Lung microvascular endothelial cell (primary cell): ENCODE results near the gene SLC19A2. TPM values are rescaled to one million over a fixed set of nuclear protein-coding genes. Genes with fewer than 3 reads are reported as not detected.
A peak's percentile ranks its signal among the peaks of the same experiment; 100 is the strongest.

Experiments used
- DNase-seq, 2 donors: peaks; one replicate each; pipeline versions ENCODE4 v3.0.0 to v3.0.0-alpha.2; 2010; ENCODE audit warnings: low read depth in 2 of 2
- total RNA-seq: library from RNA; depleted of rRNA; stranded (reverse); fragments of >200 nt; gene quantifications from 2 replicates; pipeline ENCODE4 v1.2.1, GENCODE V29; 2014

Gene SLC19A2
- total RNA-seq, 1 donor from 2014 or later, result 2.8 TPM

- no peak for DNase-seq
These were observed 7.6 kb downstream of the SLC19A2 start for GRCh38 chr1:169478094-169478672.

- DNase-seq, result no peak
These were observed 9.8 kb downstream of the SLC19A2 start for GRCh38 chr1:169475806-169476387.

GRCh38 chr1:169474302-169474995 lies 11.3 kb downstream of the SLC19A2 start:
- DNase-seq, result no peak

- DNase-seq, result no peak
These were observed 12.4 kb downstream of the SLC19A2 start for GRCh38 chr1:169473347-169473746.

GRCh38 chr1:169472738-169473137 lies 13.0 kb downstream of the SLC19A2 start:
- DNase-seq, result no peak

- DNase-seq, result no peak
These were observed 16.8 kb downstream of the SLC19A2 start for GRCh38 chr1:169468982-169469381.

- peak; percentile 33 to 58 for DNase-seq
These were observed 19.2 kb downstream of the SLC19A2 start for GRCh38 chr1:169466259-169467230.

GRCh38 chr1:169465281-169465680 lies 20.5 kb downstream of the SLC19A2 start:
- DNase-seq, result no peak

GRCh38 chr1:169462385-169462784 lies 23.4 kb downstream of the SLC19A2 start:
- no peak for DNase-seq

GRCh38 chr1:169461390-169462000 lies 24.2 kb downstream of the SLC19A2 start:
- DNase-seq, result no peak

- peak in 1 of 2 donors; percentile 13 for DNase-seq
These were observed 25.4 kb downstream of the SLC19A2 start for GRCh38 chr1:169460191-169460833.

- no peak for DNase-seq
These were observed 28.3 kb downstream of the SLC19A2 start for GRCh38 chr1:169457443-169457842.

GRCh38 chr1:169456029-169456428 lies 29.7 kb downstream of the SLC19A2 start:
- DNase-seq, result no peak

GRCh38 chr1:169452921-169453320 lies 32.8 kb downstream of the SLC19A2 start:
- no peak for DNase-seq

GRCh38 chr1:169451218-169451824 lies 34.4 kb downstream of the SLC19A2 start:
- no peak for DNase-seq

GRCh38 chr1:169443923-169444322 lies 41.8 kb downstream of the SLC19A2 start:
- DNase-seq, result no peak

GRCh38 chr1:169427081-169427641 lies 58.6 kb downstream of the SLC19A2 start, which contains the start of gene CCDC181:
TSS of gene CCDC181 (minus strand) at chr1:169427474. CDS start at chr1:169424927, 2,547 bp downstream.
- DNase-seq, result peak; percentile 4 to 26

GRCh38 chr1:169426174-169426705 lies 59.5 kb downstream of the SLC19A2 start:
- DNase-seq, result no peak

- DNase-seq, result no peak
These were observed 64.4 kb downstream of the SLC19A2 start for GRCh38 chr1:169421309-169421708.

- no peak for DNase-seq
These were observed 70.8 kb downstream of the SLC19A2 start for GRCh38 chr1:169414952-169415351.
